Fibroblast of lung (primary cell): ENCODE measurements around the gene GAB2.

Experiments used
- CTCF ChIP-seq, 2 donors: IDR thresholded peaks in 1 of 2; conservative IDR thresholded peaks in 1 of 2; 1 replicate in 1 of 2; 2 replicates in 1 of 2; pipeline ENCODE4 v1.5.1; 2011 to 2012; ENCODE audit warnings: low read length in 2 of 2, control low read depth in 1 of 2, inconsistent platforms in 1 of 2, low read depth in 1 of 2, mild to moderate bottlenecking in 1 of 2
- EZH2 ChIP-seq: IDR thresholded peaks from 2 replicates; pipeline ENCODE4 v1.5.1; 2012; ENCODE audit warnings: low read length, control low read depth, mild to moderate bottlenecking; ENCODE audit errors: missing control alignments

- TF ChIP-seq CTCF (conservative IDR thresholded peaks at IDR 0.05 in 1 of 2, IDR thresholded peaks at IDR 0.05 in 1 of 2; ENCODE audit: low read depth in 1 of 2, low read length in 2 of 2) (no peak), EZH2 (no peak)
These were observed 1.7 kb upstream of the GAB2 start for GRCh38 chr11:78419327-78419726.
